MCF 10A (cell line): Measurements from ENCODE around the gene TAPBPL. TPM values are rescaled to one million over a fixed set of nuclear protein-coding genes. Genes with fewer than 3 reads are reported as not detected.

Experiments used
- BruUV-seq: library from RNA; stranded (reverse); fragments of 400-500 nt; replicated peaks from 2 replicates; lab custom pipeline; 2021; lab: Mats Ljungman, UMichigan
- CTCF ChIA-PET: fragments of 300-600 bp; sonication (Branson Sonifier 250); formaldehyde crosslinking; extraction: SDS; loops from one replicate; lab custom pipeline; 2021; ENCODE audit warnings: antibody characterized with exemption, inconsistent platforms; lab: Yijun Ruan, JAX
- POLR2A ChIA-PET: fragments of 300-600, 350-650 bp; sonication (Branson Sonifier 250); formaldehyde crosslinking; extraction: SDS; loops from one replicate; lab custom pipeline; 2020; ENCODE audit warnings: antibody characterized with exemption, inconsistent platforms; lab: Yijun Ruan, JAX
- DNase-seq: peaks from one replicate; pipeline ENCODE4 v3.0.0-alpha.2; 2018; ENCODE audit not compliant: unreplicated experiment
- H3K27ac Mint-ChIP-seq: one replicate; pipeline ENCODE4 v1.8.0; 2022; ENCODE audit warnings: mild to moderate bottlenecking, low read depth, mixed read lengths; ENCODE audit not compliant: unreplicated experiment
- H3K27me3 Mint-ChIP-seq: one replicate; pipeline ENCODE4 v1.8.0; 2022; ENCODE audit warnings: mixed read lengths; ENCODE audit not compliant: insufficient read depth, unreplicated experiment
- H3K36me3 Mint-ChIP-seq: one replicate; pipeline ENCODE4 v1.8.0; 2022; ENCODE audit warnings: mild to moderate bottlenecking, moderate library complexity, mixed read lengths; ENCODE audit not compliant: insufficient read depth, unreplicated experiment
- H3K4me1 Mint-ChIP-seq: one replicate; pipeline ENCODE4 v1.8.0; 2022; ENCODE audit warnings: mixed read lengths; ENCODE audit not compliant: insufficient read depth, unreplicated experiment
- H3K4me3 Mint-ChIP-seq: one replicate; pipeline ENCODE4 v1.8.0; 2022; ENCODE audit warnings: mild to moderate bottlenecking, moderate library complexity, mixed read lengths; ENCODE audit not compliant: unreplicated experiment
- H3K9me3 Mint-ChIP-seq: one replicate; pipeline ENCODE4 v1.8.0; 2022; ENCODE audit warnings: mixed read lengths; ENCODE audit not compliant: unreplicated experiment
- CTCF ChIP-seq: fragments of 200-600 bp; IDR thresholded peaks from one replicate; pipeline ENCODE4 v1.8.0; 2022; ENCODE audit warnings: antibody characterized with exemption, mild to moderate bottlenecking; ENCODE audit not compliant: unreplicated experiment
- intact Hi-C: fragments of 100-400 bp; cut with micrococcal nuclease; formaldehyde crosslinking; loops from 2 replicates; pipeline ENCODE4 v1.14.1; 2022
- total RNA-seq: library from RNA; stranded (reverse); gene quantifications from 2 replicates; pipeline ENCODE4 v1.2.3, GENCODE V29; 2022

TAPBPL gene
- total RNA-seq, 1 experiment from 2014 or later: 8.1 TPM

GRCh38 chr12:6423267-6424007 is 28.4 kb upstream of the TAPBPL start:
- H3K27me3 Mint-ChIP-seq: no peaks in the 10 kb centered on the region
- H3K4me3 Mint-ChIP-seq: no peak overlapping the region
- ChIA-PET CTCF (interaction anchor here (0.6 to 5.5 kb wide), 43 partner anchors 9 to 524 kb away, joined by 3 to 99 read pairs (median 4); partner anchors contain the start of genes GAPDH, NOP2, TAPBPL and VAMP1), POLR2A (interaction anchor here (0.8 to 4.0 kb wide), 14 partner anchors 28 to 145 kb away, joined by 3 to 14 read pairs (median 4); partner anchors contain the start of genes GAPDH, NOP2, SCNN1A and TAPBPL)
- peak; percentile 96 for DNase-seq
- H3K4me1 Mint-ChIP-seq: peaks cover 5% of the 10 kb centered on the region
- no peaks in the 10 kb centered on the region for H3K9me3 Mint-ChIP-seq
- intact Hi-C loops: loop anchor here (1.0 to 2.0 kb wide), 5 partner anchors 42 to 273 kb away; partner anchors contain the start of gene MRPL51
- peaks cover 8% of the 10 kb centered on the region for H3K36me3 Mint-ChIP-seq
- TF ChIP-seq CTCF: peak; percentile 88
- H3K27ac Mint-ChIP-seq: no peak overlapping the region
- BruUV-seq: no TSS peak

- no TSS peak for BruUV-seq
- no peak for DNase-seq
- peaks cover 5% of the 10 kb centered on the region for H3K4me1 Mint-ChIP-seq
- H3K4me3 Mint-ChIP-seq: no peak overlapping the region
- H3K36me3 Mint-ChIP-seq: peaks cover 7% of the 10 kb centered on the region
- no peak for TF ChIP-seq CTCF
- ChIA-PET POLR2A (interaction anchor here (0.8 to 4.0 kb wide), 12 partner anchors 27 to 144 kb away, joined by 3 to 14 read pairs (median 4); partner anchors contain the start of genes GAPDH, LTBR, NOP2 and TAPBPL), CTCF (interaction anchor here (0.6 to 5.5 kb wide), 36 partner anchors 9 to 524 kb away, joined by 3 to 99 read pairs (median 4); partner anchors contain the start of genes GAPDH, NOP2, TAPBPL and VAMP1)
- no peaks in the 10 kb centered on the region for H3K9me3 Mint-ChIP-seq
- intact Hi-C loops: no loop called here
- no peaks in the 10 kb centered on the region for H3K27me3 Mint-ChIP-seq
- H3K27ac Mint-ChIP-seq: no peak overlapping the region
Observed at GRCh38 chr12:6424008-6424347, 27.9 kb upstream of the TAPBPL start.

- no TSS peak for BruUV-seq
- ChIA-PET CTCF (interaction anchor here (0.6 to 5.5 kb wide), 14 partner anchors 14 to 188 kb away, joined by 3 to 99 read pairs (median 8); partner anchors contain the start of genes GAPDH, NOP2, TAPBPL and VAMP1), POLR2A (interaction anchor here (0.5 to 4.0 kb wide), 5 partner anchors 26 to 108 kb away, joined by 3 to 14 read pairs (median 3); partner anchors contain the start of genes LTBR, TAPBPL and TNFRSF1A)
- no peak for TF ChIP-seq CTCF
- Mint-ChIP-seq H3K4me3 (no peak overlapping the region), H3K9me3 (no peaks in the 10 kb centered on the region), H3K27ac (no peak overlapping the region), H3K27me3 (no peaks in the 10 kb centered on the region), H3K4me1 (peaks cover 5% of the 10 kb centered on the region), H3K36me3 (no peaks in the 10 kb centered on the region)
- no peak for DNase-seq
- intact Hi-C loops: no loop called here
Observed at GRCh38 chr12:6424866-6425265, 27.0 kb upstream of the TAPBPL start.
